ENCODE measurements around the gene NELFB. TPM values are rescaled to one million over a fixed set of nuclear protein-coding genes. Genes with fewer than 3 reads are reported as not detected.

NELFB gene
- total and polyA plus RNA-seq, 2 donors (not counting 1 experiment from before 2014, with no cell fraction given): 53.7 to 55.8 TPM

DNA sequence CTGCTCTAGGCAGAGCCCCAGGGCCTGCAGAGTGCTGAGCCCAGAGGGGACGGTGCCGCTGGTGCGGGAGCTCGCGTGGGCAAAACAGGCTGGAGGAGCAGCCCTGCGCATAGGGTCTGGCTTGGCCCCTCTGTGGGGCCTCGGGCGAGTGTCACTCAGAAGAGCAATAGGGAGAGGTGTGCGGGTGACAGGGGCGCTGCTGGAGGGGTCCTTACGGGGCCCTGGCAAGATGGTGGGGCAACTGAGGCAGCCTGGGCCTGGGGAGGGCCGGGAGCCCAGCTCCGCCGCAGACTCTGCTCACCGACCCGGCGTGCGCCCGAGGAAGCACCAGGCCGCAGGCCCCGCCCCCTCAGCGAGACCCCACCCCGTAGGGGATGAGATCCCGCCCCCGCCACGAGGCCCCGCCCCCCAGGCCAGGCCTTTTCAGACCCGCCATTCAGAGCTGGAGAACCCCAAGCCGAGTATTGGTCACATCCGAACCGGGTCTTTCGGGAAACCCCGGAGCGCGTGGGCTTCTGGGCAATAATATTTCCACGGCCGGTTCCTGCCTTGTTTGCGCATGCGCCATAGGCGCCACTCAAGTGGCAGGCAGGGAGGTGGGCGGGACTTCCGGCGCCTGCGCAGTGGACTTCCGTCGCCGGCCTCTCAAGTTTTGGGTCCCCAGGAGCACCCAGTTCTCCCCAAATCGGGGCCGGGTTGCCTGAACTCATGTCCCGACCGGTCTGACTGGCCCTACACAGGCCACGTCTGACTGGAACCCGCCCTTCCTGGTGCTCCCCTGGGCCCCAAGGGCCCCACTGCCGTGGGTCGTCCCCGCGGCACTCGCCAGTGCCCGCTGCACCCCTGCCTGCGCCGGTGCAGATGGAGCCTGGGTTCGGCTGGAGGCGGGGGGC is 31.8 kb upstream of the NELFB start:
- H3K36me3 ChIP-seq (replicated peaks in 1 of 2; ENCODE audit: control extremely low read depth in 1 of 2, control insufficient read depth in 1 of 2, extremely low read depth in 1 of 2, insufficient read depth in 2 of 2, low read length in 1 of 2): no peaks in the 10 kb centered on the region
- no peaks in the 10 kb centered on the region for H4K20me1 ChIP-seq (ENCODE audit: control insufficient read depth, insufficient read depth, low read length, poor library complexity, severe bottlenecking)
- H3K4me1 Mint-ChIP-seq: peaks cover 16% of the 10 kb centered on the region
- H3K79me2 ChIP-seq (ENCODE audit: control insufficient read depth, insufficient read depth, low read length): no peaks in the 10 kb centered on the region
- ATAC-seq (ENCODE audit: low read depth) (peak; percentile 92), DNase-seq (peak; percentile 99)
- WGBS (ENCODE audit: insufficient coverage): 1% methylated on average over 63 of the region's 63 CpGs
- no peaks in the 10 kb centered on the region for H3K9me3 Mint-ChIP-seq (ENCODE audit: insufficient read depth)
- H3K4me3 Mint-ChIP-seq: peak overlapping the region; percentile 86
- H3K4me1 ChIP-seq (ENCODE audit: control insufficient read depth in 2 of 2, insufficient read depth in 2 of 2, low read length in 2 of 2): peaks cover 13 to 32% of the 10 kb centered on the region in 2 donors
- H3K27ac ChIP-seq (ENCODE audit: low read length in 2 of 2): peak overlapping the region; percentile 79 to 91
- peak overlapping the region; percentile 95 for H3K4me2 ChIP-seq (replicated peaks; ENCODE audit: low read depth, low read length, poor library complexity, severe bottlenecking)
- TF ChIP-seq, protein P1, sequence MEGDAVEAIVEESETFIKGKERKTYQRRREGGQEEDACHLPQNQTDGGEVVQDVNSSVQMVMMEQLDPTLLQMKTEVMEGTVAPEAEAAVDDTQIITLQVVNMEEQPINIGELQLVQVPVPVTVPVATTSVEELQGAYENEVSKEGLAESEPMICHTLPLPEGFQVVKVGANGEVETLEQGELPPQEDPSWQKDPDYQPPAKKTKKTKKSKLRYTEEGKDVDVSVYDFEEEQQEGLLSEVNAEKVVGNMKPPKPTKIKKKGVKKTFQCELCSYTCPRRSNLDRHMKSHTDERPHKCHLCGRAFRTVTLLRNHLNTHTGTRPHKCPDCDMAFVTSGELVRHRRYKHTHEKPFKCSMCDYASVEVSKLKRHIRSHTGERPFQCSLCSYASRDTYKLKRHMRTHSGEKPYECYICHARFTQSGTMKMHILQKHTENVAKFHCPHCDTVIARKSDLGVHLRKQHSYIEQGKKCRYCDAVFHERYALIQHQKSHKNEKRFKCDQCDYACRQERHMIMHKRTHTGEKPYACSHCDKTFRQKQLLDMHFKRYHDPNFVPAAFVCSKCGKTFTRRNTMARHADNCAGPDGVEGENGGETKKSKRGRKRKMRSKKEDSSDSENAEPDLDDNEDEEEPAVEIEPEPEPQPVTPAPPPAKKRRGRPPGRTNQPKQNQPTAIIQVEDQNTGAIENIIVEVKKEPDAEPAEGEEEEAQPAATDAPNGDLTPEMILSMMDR (IDR thresholded peaks at IDR 0.05): no peak
- TF ChIP-seq EZH2 (IDR thresholded peaks at IDR 0.05; ENCODE audit: borderline replicate concordance, insufficient read depth, low read depth, low read length, poor library complexity, severe bottlenecking): no peak
- peak overlapping the region; percentile 36 to 77 (median 71) for H3K4me3 ChIP-seq (ENCODE audit: control extremely low read depth in 1 of 5, extremely low read depth in 1 of 5, insufficient read depth in 1 of 5, low read depth in 2 of 5, low read length in 4 of 5)
- peak overlapping the region; percentile 75 for H3K9ac ChIP-seq (ENCODE audit: low read length)
- CTCF ChIA-PET: interaction anchor here (0.5 to 7.0 kb wide), 12 partner anchors 15 to 194 kb away, joined by 3 to 76 read pairs (median 4); partner anchors contain the start of genes ANAPC2, NDOR1, SSNA1 and TMEM203
- H3K27ac Mint-ChIP-seq: peak overlapping the region; percentile 82
- no peaks in the 10 kb centered on the region for H3K9me3 ChIP-seq (ENCODE audit: control extremely low read depth in 1 of 3, control insufficient read depth in 2 of 3, insufficient read depth in 1 of 3, low read length in 2 of 3)
- intact Hi-C loops (cut with micrococcal nuclease): loop anchor here (1.0 to 5.0 kb wide), 7 partner anchors 13 to 384 kb away; partner anchors contain the start of genes ARRDC1, NDOR1, TMEM203 and TPRN
- peaks cover 0 to 12% (median 0%) of the 10 kb centered on the region in 4 experiments for H3K27me3 ChIP-seq (replicated peaks in 1 of 4; ENCODE audit: control extremely low read depth in 1 of 4, control insufficient read depth in 3 of 4, insufficient read depth in 4 of 4, low read length in 3 of 4)
- peak overlapping the region; percentile 96 for H2AFZ ChIP-seq (ENCODE audit: insufficient read depth, low read depth, low read length, poor library complexity, severe bottlenecking)
- POLR2A ChIA-PET: interaction anchor here (0.5 to 3.1 kb wide), 15 partner anchors 9 to 465 kb away, joined by 3 to 15 read pairs (median 5); partner anchors contain the start of genes ANAPC2, LCN8, NDOR1 and SSNA1
- peaks cover 4% of the 10 kb centered on the region for H3K27me3 Mint-ChIP-seq

Data from B cell (primary cell).